SK-N-SH treated with all-trans-retinoic acid at 6 μM for 48 hours (cell line): Measurements from ENCODE around the gene CDK2.

Experiments
- ARNTL ChIP-seq: fragments of 450-650 bp; formaldehyde crosslinking; IDR thresholded peaks from 2 replicates; pipeline ENCODE4 v1.5.0; 2020; ENCODE audit warnings: low read depth, mild to moderate bottlenecking, moderate library complexity, borderline replicate concordance
- CREB5 ChIP-seq: fragments of 250-450 bp; sonication (Bioruptor Pico); IDR thresholded peaks from 2 replicates; pipeline ENCODE4 v1.5.1; 2020; ENCODE audit warnings: low read depth, mild to moderate bottlenecking, moderate library complexity
- PATZ1 ChIP-seq: fragments of 250-450 bp; sonication (Bioruptor Pico); IDR thresholded peaks from 2 replicates; pipeline ENCODE4 v1.8.0; 2020; ENCODE audit warnings: mild to moderate bottlenecking, moderate library complexity, borderline replicate concordance
- TSHZ2 ChIP-seq: fragments of 250-450 bp; sonication (Bioruptor Pico); IDR thresholded peaks from 2 replicates; pipeline ENCODE4 v1.5.0; 2020; ENCODE audit warnings: mild to moderate bottlenecking, moderate library complexity
- ZNF565 ChIP-seq: fragments of 450-650 bp; formaldehyde crosslinking; conservative IDR thresholded peaks from 2 replicates; pipeline ENCODE4 v1.5.0; 2020; ENCODE audit warnings: low read depth, mild to moderate bottlenecking, moderate library complexity

- TF ChIP-seq ZNF565 (CRISPR knock-in tag) = no peak
- no peak for TF ChIP-seq ARNTL (CRISPR knock-in tag)
- no peak for TF ChIP-seq PATZ1
- no peak for TF ChIP-seq CREB5 (CRISPR knock-in tag)
- no peak for TF ChIP-seq TSHZ2 (CRISPR knock-in tag)
Observed at GRCh38 chr12:55963760-55964159, 2.9 kb upstream of the CDK2 start.
